ENCODE data around the gene CDC25C.
A peak's percentile ranks its signal among the peaks of the same experiment; 100 is the strongest.

CDC25C gene

GRCh38 chr5:138331449-138332368 lies at the start of gene CDC25C:
Gene CDC25C (minus strand): TSS chr5:138331804. CDS start chr5:138331180, 624 bp downstream.
- peak; percentile 93 to 95 (median 93) for DNase-seq (ENCODE audit: low read depth in 3 of 3)

- DNase-seq (ENCODE audit: low read depth in 3 of 3): no peak
Observed at GRCh38 chr5:138372653-138373052, 41.0 kb upstream of the CDC25C start.

GRCh38 chr5:138372225-138372624 lies 40.6 kb upstream of the CDC25C start:
- no peak for DNase-seq (ENCODE audit: low read depth in 3 of 3)

- DNase-seq (ENCODE audit: low read depth in 3 of 3): no peak
Observed at GRCh38 chr5:138371454-138371853, 39.9 kb upstream of the CDC25C start.

GRCh38 chr5:138370537-138370936 lies 38.9 kb upstream of the CDC25C start:
- no peak for DNase-seq (ENCODE audit: low read depth in 3 of 3)

GRCh38 chr5:138369706-138370105 lies 38.1 kb upstream of the CDC25C start:
- DNase-seq (ENCODE audit: low read depth in 3 of 3): no peak

- no peak for DNase-seq (ENCODE audit: low read depth in 3 of 3)
Observed at GRCh38 chr5:138369261-138369660, 37.7 kb upstream of the CDC25C start.

- DNase-seq (ENCODE audit: low read depth in 3 of 3): no peak
Observed at GRCh38 chr5:138366632-138367382, 35.2 kb upstream of the CDC25C start.

- DNase-seq (ENCODE audit: low read depth in 3 of 3): no peak
Observed at GRCh38 chr5:138364576-138364975, 33.0 kb upstream of the CDC25C start.

- DNase-seq (ENCODE audit: low read depth in 3 of 3): no peak
Observed at GRCh38 chr5:138360941-138361452, 29.4 kb upstream of the CDC25C start.

- DNase-seq (ENCODE audit: low read depth in 3 of 3): no peak
Observed at GRCh38 chr5:138359621-138360020, 28.0 kb upstream of the CDC25C start.

- peak; percentile 21 to 52 (median 45) for DNase-seq (ENCODE audit: low read depth in 3 of 3)
Observed at GRCh38 chr5:138354926-138355378, 23.3 kb upstream of the CDC25C start.

GRCh38 chr5:138354387-138354786 lies 22.8 kb upstream of the CDC25C start:
- DNase-seq (ENCODE audit: low read depth in 3 of 3): no peak

- peak in 1 of 3 donors; percentile 14 for DNase-seq (ENCODE audit: low read depth in 3 of 3)
Observed at GRCh38 chr5:138353560-138354080, 22.0 kb upstream of the CDC25C start.

GRCh38 chr5:138352722-138353559 lies 21.3 kb upstream of the CDC25C start:
- DNase-seq (ENCODE audit: low read depth in 3 of 3): peak; percentile 24 to 61 (median 29)

- DNase-seq (ENCODE audit: low read depth in 3 of 3): peak; percentile 74 to 91 (median 87)
Observed at GRCh38 chr5:138352071-138352721, 20.6 kb upstream of the CDC25C start, which contains the start of gene KDM3B. Gene KDM3B (plus strand): TSS chr5:138352685. CDS start chr5:138352796, 111 bp downstream.

- no peak for DNase-seq (ENCODE audit: low read depth in 3 of 3)
Observed at GRCh38 chr5:138351517-138351916, 19.9 kb upstream of the CDC25C start.

- no peak for DNase-seq (ENCODE audit: low read depth in 3 of 3)
Observed at GRCh38 chr5:138351056-138351455, 19.5 kb upstream of the CDC25C start.

GRCh38 chr5:138350563-138350890 lies 18.9 kb upstream of the CDC25C start:
- DNase-seq (ENCODE audit: low read depth in 3 of 3): no peak

- no peak for DNase-seq (ENCODE audit: low read depth in 3 of 3)
Observed at GRCh38 chr5:138349852-138350562, 18.4 kb upstream of the CDC25C start.
